ENCODE data around the gene CEACAM5. TPM values are rescaled to one million over a fixed set of nuclear protein-coding genes. Genes with fewer than 3 reads are reported as not detected.

CEACAM5 gene
- total and polyA plus RNA-seq, 2 of the 4 experiments (the other 2 are of a cell fraction), result not detected

DNA sequence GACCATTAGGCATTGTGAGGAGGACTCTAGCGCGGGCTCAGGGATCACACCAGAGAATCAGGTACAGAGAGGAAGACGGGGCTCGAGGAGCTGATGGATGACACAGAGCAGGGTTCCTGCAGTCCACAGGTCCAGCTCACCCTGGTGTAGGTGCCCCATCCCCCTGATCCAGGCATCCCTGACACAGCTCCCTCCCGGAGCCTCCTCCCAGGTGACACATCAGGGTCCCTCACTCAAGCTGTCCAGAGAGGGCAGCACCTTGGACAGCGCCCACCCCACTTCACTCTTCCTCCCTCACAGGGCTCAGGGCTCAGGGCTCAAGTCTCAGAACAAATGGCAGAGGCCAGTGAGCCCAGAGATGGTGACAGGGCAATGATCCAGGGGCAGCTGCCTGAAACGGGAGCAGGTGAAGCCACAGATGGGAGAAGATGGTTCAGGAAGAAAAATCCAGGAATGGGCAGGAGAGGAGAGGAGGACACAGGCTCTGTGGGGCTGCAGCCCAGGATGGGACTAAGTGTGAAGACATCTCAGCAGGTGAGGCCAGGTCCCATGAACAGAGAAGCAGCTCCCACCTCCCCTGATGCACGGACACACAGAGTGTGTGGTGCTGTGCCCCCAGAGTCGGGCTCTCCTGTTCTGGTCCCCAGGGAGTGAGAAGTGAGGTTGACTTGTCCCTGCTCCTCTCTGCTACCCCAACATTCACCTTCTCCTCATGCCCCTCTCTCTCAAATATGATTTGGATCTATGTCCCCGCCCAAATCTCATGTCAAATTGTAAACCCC lies 2.8 kb upstream of the CEACAM5 start:
- Histone ChIP-seq H3K9me3 (ENCODE audit: control insufficient read depth, insufficient read depth, low read length) (no peaks in the 10 kb centered on the region), H3K18ac (ENCODE audit: low read depth, low read length) (no peak overlapping the region), H3K9ac (ENCODE audit: low read depth, low read length) (no peak overlapping the region), H3K4me2 (ENCODE audit: low read depth, low read length) (no peak overlapping the region), H4K91ac (ENCODE audit: insufficient read depth, low read depth, low read length) (no peak overlapping the region), H2BK20ac (ENCODE audit: low read depth, low read length) (no peak overlapping the region), H3K14ac (replicated peaks; ENCODE audit: low read depth, low read length) (no peak overlapping the region), H2BK15ac (ENCODE audit: low read depth, low read length) (no peak overlapping the region), H3K79me1 (ENCODE audit: low read depth in 1 of 2, low read length in 2 of 2) (no peaks in the 10 kb centered on the region), H3K27me3 (ENCODE audit: control insufficient read depth, insufficient read depth, low read length) (no peaks in the 10 kb centered on the region), H4K20me1 (ENCODE audit: insufficient read depth, low read length) (no peaks in the 10 kb centered on the region), H2BK5ac (ENCODE audit: low read depth, low read length, poor library complexity, severe bottlenecking) (no peak overlapping the region), H2AK5ac (ENCODE audit: low read depth, low read length) (no peak overlapping the region), H3K36me3 (ENCODE audit: control insufficient read depth, insufficient read depth, low read length) (no peaks in the 10 kb centered on the region), H3K4ac (ENCODE audit: low read depth, low read length) (no peak overlapping the region), H4K8ac (ENCODE audit: low read depth in 2 of 2, low read length in 2 of 2) (no peak overlapping the region), H3K9me1 (ENCODE audit: insufficient read depth, low read length) (no peaks in the 10 kb centered on the region), H3K23ac (ENCODE audit: low read depth, low read length) (no peak overlapping the region), H3K4me1 (ENCODE audit: control insufficient read depth, insufficient read depth, low read length) (no peaks in the 10 kb centered on the region), H2BK120ac (ENCODE audit: low read depth, low read length) (no peak overlapping the region), H3K27ac (ENCODE audit: insufficient read depth, low read length) (no peak overlapping the region), H4K5ac (ENCODE audit: low read depth, low read length) (no peak overlapping the region), H3K4me3 (ENCODE audit: insufficient read depth, low read depth, low read length) (no peak overlapping the region), H3K56ac (ENCODE audit: extremely low read depth, insufficient read depth, low read length) (no peak overlapping the region), H2AK9ac (replicated peaks; ENCODE audit: low read depth, low read length, poor library complexity) (no peak overlapping the region), H2AFZ (replicated peaks; ENCODE audit: low read length, poor library complexity) (no peak overlapping the region)
- ChIA-PET POLR2A (ENCODE audit: unreplicated experiment) (no interaction called here), CTCF (no interaction called here)
- dilution Hi-C loops (cut with HindIII; ENCODE audit: low sequenced_read_pairs, unreplicated experiment), result no loop called here
- ATAC-seq (ENCODE audit: low read depth) (peak; percentile 69; the same call in 1 of the 2 replicates), DNase-seq (no peak)
- 50% methylated on average over 4 of the region's 10 CpGs; no CpG with 5 or more reads in 1 of the 2 experiments for WGBS, 2 experiments (ENCODE audit: extremely low coverage in 2 of 2, insufficient read length in 1 of 2)
- no TSS peak for BruUV-seq (replicated peaks)
- TF ChIP-seq CEBPB (IDR thresholded peaks at IDR 0.05; ENCODE audit: low read depth, low read length) (no peak), BHLHE40 (IDR thresholded peaks at IDR 0.05; ENCODE audit: low read depth, low read length) (no peak), MXI1 (IDR thresholded peaks at IDR 0.05; ENCODE audit: borderline replicate concordance, low read depth, low read length) (no peak), MAFK (IDR thresholded peaks at IDR 0.05; ENCODE audit: low read depth, low read length) (no peak), NFE2L2 (IDR thresholded peaks at IDR 0.05; ENCODE audit: low read depth, low read length) (no peak), RCOR1 (IDR thresholded peaks at IDR 0.05; ENCODE audit: insufficient replicate concordance, low read length) (no peak), FOS (IDR thresholded peaks at IDR 0.05; ENCODE audit: low read depth, low read length) (no peak), MAZ (IDR thresholded peaks at IDR 0.05; ENCODE audit: borderline replicate concordance, low read depth, low read length) (no peak)
- TF ChIP-seq, protein P1, sequence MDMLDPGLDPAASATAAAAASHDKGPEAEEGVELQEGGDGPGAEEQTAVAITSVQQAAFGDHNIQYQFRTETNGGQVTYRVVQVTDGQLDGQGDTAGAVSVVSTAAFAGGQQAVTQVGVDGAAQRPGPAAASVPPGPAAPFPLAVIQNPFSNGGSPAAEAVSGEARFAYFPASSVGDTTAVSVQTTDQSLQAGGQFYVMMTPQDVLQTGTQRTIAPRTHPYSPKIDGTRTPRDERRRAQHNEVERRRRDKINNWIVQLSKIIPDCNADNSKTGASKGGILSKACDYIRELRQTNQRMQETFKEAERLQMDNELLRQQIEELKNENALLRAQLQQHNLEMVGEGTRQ (IDR thresholded peaks at IDR 0.05; ENCODE audit: low read depth, low read length), result no peak
- intact Hi-C loops (cut with micrococcal nuclease), result no loop called here
- in situ Hi-C loops (cut with MboI; ENCODE audit: low sequenced_read_pairs), result no loop called here

Data from IMR-90 (cell line).